ENCODE results near the gene CLECL1.

DNA sequence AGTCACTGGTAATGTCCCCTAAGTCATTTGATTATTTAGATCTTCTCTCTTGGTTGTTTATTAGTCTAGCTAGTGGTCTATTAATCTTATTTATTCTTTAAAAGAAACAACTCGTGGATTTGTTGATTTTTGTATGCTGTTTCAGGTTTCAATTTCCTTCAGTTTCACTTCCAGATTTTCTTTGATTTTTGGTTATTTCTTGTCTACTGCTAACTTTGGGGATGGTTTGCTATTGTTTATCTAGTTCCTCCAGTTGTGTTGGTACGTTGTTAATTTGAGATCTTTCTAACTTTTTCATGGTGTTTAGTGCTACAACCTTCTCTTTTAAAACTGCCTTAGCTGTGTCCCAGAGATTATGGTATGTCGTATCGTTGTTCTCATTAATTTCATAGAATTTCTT lies 46.3 kb upstream of the CLECL1 start:
- TF ChIP-seq, protein P1, sequence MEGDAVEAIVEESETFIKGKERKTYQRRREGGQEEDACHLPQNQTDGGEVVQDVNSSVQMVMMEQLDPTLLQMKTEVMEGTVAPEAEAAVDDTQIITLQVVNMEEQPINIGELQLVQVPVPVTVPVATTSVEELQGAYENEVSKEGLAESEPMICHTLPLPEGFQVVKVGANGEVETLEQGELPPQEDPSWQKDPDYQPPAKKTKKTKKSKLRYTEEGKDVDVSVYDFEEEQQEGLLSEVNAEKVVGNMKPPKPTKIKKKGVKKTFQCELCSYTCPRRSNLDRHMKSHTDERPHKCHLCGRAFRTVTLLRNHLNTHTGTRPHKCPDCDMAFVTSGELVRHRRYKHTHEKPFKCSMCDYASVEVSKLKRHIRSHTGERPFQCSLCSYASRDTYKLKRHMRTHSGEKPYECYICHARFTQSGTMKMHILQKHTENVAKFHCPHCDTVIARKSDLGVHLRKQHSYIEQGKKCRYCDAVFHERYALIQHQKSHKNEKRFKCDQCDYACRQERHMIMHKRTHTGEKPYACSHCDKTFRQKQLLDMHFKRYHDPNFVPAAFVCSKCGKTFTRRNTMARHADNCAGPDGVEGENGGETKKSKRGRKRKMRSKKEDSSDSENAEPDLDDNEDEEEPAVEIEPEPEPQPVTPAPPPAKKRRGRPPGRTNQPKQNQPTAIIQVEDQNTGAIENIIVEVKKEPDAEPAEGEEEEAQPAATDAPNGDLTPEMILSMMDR (IDR thresholded peaks at IDR 0.05; ENCODE audit: low read length): no peak
- TF ChIP-seq EZH2 (optimal IDR thresholded peaks at IDR 0.05; ENCODE audit: low read depth, low read length): no peak

Data from MM.1S (cell line).